Keratinocyte (primary cell): ENCODE measurements around the gene TTC38. TPM values are rescaled to one million over a fixed set of nuclear protein-coding genes. Genes with fewer than 3 reads are reported as not detected.

Source experiments
- DNase-seq: peaks from one replicate; pipeline ENCODE4 v3.0.0-alpha.2; 2011; ENCODE audit warnings: low read depth, missing footprints, low spot score
- FAIRE-seq: peaks from 2 replicates; lab custom pipeline; 2011; peaks lifted over from hg19 to GRCh38; lab: Jason Lieb, UNC
- H2AFZ ChIP-seq: 2 replicates; pipeline ENCODE4 v1.6.0; 2012; ENCODE audit warnings: low read length, control low read depth, inconsistent platforms; ENCODE audit not compliant: control insufficient read depth
- H3K27ac ChIP-seq: 2 replicates; pipeline ENCODE4 v1.5.1; 2011; ENCODE audit warnings: low read length; ENCODE audit not compliant: control insufficient read depth, insufficient read depth
- H3K27me3 ChIP-seq: 3 replicates; pipeline ENCODE4 v1.6.0; 2011; ENCODE audit warnings: low read length; ENCODE audit not compliant: control insufficient read depth, insufficient read depth; ENCODE audit errors: extremely low read depth
- H3K36me3 ChIP-seq, 2 experiments: 2 replicates in 1 of 2; 3 replicates in 1 of 2; pipeline ENCODE4 v1.5.1; 2011; ENCODE audit warnings: low read length in 2 of 2, mild to moderate bottlenecking in 1 of 2; ENCODE audit not compliant: control insufficient read depth in 2 of 2, insufficient read depth in 2 of 2; ENCODE audit errors: extremely low read depth in 1 of 2
- H3K4me1 ChIP-seq: 3 replicates; pipeline ENCODE4 v1.5.1; 2011; ENCODE audit warnings: low read length; ENCODE audit not compliant: control insufficient read depth, insufficient read depth; ENCODE audit errors: extremely low read depth
- H3K4me2 ChIP-seq: 3 replicates; pipeline ENCODE4 v1.6.0; 2011; ENCODE audit warnings: low read depth, low read length; ENCODE audit not compliant: control insufficient read depth, insufficient read depth; ENCODE audit errors: extremely low read depth
- H3K4me3 ChIP-seq, 3 experiments: fragments of 200-600 bp in 1 of 3; sonication (generic) in 1 of 3; 2 replicates in 2 of 3; 3 replicates in 1 of 3; pipeline ENCODE4 v1.5.1; 2011 to 2016; ENCODE audit warnings: low read length in 3 of 3, mild to moderate bottlenecking in 3 of 3, control low read depth in 2 of 3, inconsistent platforms in 1 of 3, low read depth in 1 of 3, mixed read lengths in 1 of 3, mixed run types in 1 of 3, moderate library complexity in 1 of 3; ENCODE audit not compliant: control insufficient read depth in 2 of 3, insufficient read depth in 2 of 3; ENCODE audit errors: extremely low read depth in 1 of 3
- H3K79me2 ChIP-seq: 2 replicates; pipeline ENCODE4 v1.6.0; 2012; ENCODE audit warnings: low read length; ENCODE audit not compliant: control insufficient read depth, insufficient read depth
- H3K9ac ChIP-seq: 3 replicates; pipeline ENCODE4 v1.6.0; 2011; ENCODE audit warnings: low read length; ENCODE audit not compliant: control insufficient read depth, insufficient read depth; ENCODE audit errors: extremely low read depth
- H3K9me1 ChIP-seq: 3 replicates; pipeline ENCODE4 v1.6.0; 2011; ENCODE audit warnings: low read length; ENCODE audit not compliant: control insufficient read depth, insufficient read depth; ENCODE audit errors: extremely low read depth
- H3K9me3 ChIP-seq: 2 replicates; pipeline ENCODE4 v1.5.1; 2012; ENCODE audit warnings: low read depth, low read length; ENCODE audit not compliant: control insufficient read depth
- H4K20me1 ChIP-seq: 3 replicates; pipeline ENCODE4 v1.6.0; 2011; ENCODE audit warnings: low read length; ENCODE audit not compliant: control insufficient read depth, insufficient read depth; ENCODE audit errors: extremely low read depth
- EZH2 ChIP-seq: IDR thresholded peaks from one replicate; pipeline ENCODE4 v1.6.1; 2012; ENCODE audit warnings: inconsistent platforms, mild to moderate bottlenecking, low read length, moderate library complexity
- dilution Hi-C: fragments of 300-500 bp; cut with MboI; formaldehyde crosslinking; loops from one replicate; pipeline ENCODE4 v1.7.0; 2020; ENCODE audit warnings: low sequenced_read_pairs; ENCODE audit not compliant: extremely low pct_ligation_motif_present
- polyA plus RNA-seq, 5 experiments: library from polyadenylated mRNA; depleted of rRNA in 3 of 5; stranded (reverse) in 3 of 5; stranded (forward) in 1 of 5; unstranded in 1 of 5; fragments of >200 nt; gene quantifications; 1 replicate in 1 of 5; 2 replicates in 3 of 5; 3 replicates in 1 of 5; pipeline versions ENCODE4 v1.2.1 to v1.2.3, GENCODE V29; 2011 to 2012; ENCODE audit warnings: missing spikeins in 2 of 5, low read depth in 1 of 5, low replicate concordance in 1 of 5
- TF ChIP-seq, protein P1 (sequence below), 3 experiments: IDR thresholded peaks in 1 of 3; conservative IDR thresholded peaks in 1 of 3; optimal IDR thresholded peaks in 1 of 3; 2 replicates in 2 of 3; 3 replicates in 1 of 3; pipeline versions ENCODE3 to v1.5.1; 2011; ENCODE audit warnings: low read length in 3 of 3, mild to moderate bottlenecking in 3 of 3, moderate library complexity in 2 of 3, control low read depth in 1 of 3, inconsistent platforms in 1 of 3; ENCODE audit not compliant: insufficient read depth in 2 of 3; ENCODE audit errors: extremely low read depth in 1 of 3

The TTC38 gene
- polyA plus RNA-seq, 1 donor (not counting 4 experiments of a cell fraction or from before 2014, with no cell fraction given): 11.4 TPM

DNA sequence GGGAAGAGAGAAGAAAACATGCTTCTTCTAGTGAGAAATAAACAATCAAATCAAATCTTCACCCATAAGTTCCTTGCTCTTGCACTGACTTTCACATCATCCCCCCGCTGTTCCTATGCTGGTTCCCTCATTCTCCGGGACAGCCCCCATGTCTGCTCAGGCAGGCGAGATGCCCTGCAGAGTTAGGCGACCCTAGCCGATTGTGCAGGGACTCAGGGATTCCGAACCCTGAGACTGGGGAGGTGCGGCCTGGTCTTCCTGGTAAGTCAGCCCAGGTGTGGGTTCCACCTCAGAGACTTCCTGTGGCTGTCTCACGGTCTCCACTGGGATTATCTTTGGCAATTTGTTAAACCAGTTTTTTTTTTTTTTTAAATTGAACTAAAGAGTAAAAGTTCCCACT, 6.6 kb downstream of the TTC38 start:
- no peak overlapping the region for H3K9ac ChIP-seq
- dilution Hi-C loops: no loop called here
- DNase-seq: no peak
- no peak overlapping the region for H3K27ac ChIP-seq
- no peaks in the 10 kb centered on the region for H3K79me2 ChIP-seq
- no peaks in the 10 kb centered on the region for H3K27me3 ChIP-seq
- H4K20me1 ChIP-seq: no peaks in the 10 kb centered on the region
- peaks cover 20 to 24% of the 10 kb centered on the region in 2 experiments for H3K36me3 ChIP-seq
- no peaks in the 10 kb centered on the region for H3K4me1 ChIP-seq
- TF ChIP-seq, protein P1, sequence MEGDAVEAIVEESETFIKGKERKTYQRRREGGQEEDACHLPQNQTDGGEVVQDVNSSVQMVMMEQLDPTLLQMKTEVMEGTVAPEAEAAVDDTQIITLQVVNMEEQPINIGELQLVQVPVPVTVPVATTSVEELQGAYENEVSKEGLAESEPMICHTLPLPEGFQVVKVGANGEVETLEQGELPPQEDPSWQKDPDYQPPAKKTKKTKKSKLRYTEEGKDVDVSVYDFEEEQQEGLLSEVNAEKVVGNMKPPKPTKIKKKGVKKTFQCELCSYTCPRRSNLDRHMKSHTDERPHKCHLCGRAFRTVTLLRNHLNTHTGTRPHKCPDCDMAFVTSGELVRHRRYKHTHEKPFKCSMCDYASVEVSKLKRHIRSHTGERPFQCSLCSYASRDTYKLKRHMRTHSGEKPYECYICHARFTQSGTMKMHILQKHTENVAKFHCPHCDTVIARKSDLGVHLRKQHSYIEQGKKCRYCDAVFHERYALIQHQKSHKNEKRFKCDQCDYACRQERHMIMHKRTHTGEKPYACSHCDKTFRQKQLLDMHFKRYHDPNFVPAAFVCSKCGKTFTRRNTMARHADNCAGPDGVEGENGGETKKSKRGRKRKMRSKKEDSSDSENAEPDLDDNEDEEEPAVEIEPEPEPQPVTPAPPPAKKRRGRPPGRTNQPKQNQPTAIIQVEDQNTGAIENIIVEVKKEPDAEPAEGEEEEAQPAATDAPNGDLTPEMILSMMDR (optimal IDR thresholded peaks at IDR 0.05 in 1 of 3, IDR thresholded peaks at IDR 0.05 in 1 of 3, conservative IDR thresholded peaks at IDR 0.05 in 1 of 3; ENCODE audit: extremely low read depth in 1 of 3, insufficient read depth in 2 of 3, low read length in 3 of 3): no peak
- TF ChIP-seq EZH2: no peak
- no peak overlapping the region for H3K4me3 ChIP-seq
- no peak for FAIRE-seq
- no peaks in the 10 kb centered on the region for H3K9me3 ChIP-seq
- H2AFZ ChIP-seq: no peak overlapping the region
- no peaks in the 10 kb centered on the region for H3K9me1 ChIP-seq
- no peak overlapping the region for H3K4me2 ChIP-seq

DNA sequence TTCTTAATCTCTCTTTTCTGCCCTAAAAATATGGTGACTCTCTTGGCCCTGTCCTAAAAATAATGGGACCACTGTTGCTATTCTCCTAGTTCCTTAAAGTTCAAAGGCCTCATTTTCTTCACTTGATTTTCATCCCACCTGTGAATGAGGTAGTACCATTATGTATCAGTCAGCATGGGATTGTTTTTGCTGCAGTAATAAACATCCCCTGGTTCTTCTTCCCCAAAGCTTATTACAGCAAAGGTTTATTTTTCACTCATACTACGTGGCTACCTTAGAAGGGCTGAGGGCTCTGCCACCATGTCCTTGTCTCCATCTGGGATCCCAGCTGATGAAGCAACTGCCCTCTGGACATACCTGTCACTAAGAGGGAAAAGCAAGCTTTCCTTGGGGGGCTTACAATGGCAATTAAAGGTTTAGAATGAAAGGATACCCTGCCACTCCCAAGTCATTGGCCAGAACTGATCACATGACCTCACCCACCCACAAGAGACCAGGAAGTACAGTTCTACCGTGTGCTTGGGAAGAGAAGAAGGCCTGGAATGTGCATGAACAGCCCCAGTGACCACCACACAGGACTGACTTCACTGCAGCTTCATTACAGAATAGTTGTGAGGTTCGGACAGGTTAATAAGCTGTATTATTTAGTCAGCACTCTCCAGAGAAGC, 7.8 kb downstream of the TTC38 start:
- Histone ChIP-seq H3K36me3 (peaks cover 24% of the 10 kb centered on the region in 2 experiments), H3K79me2 (no peaks in the 10 kb centered on the region), H3K27ac (no peak overlapping the region), H3K4me3 (no peak overlapping the region), H3K9me3 (no peaks in the 10 kb centered on the region), H3K9me1 (no peaks in the 10 kb centered on the region), H3K27me3 (no peaks in the 10 kb centered on the region), H3K4me1 (no peaks in the 10 kb centered on the region), H4K20me1 (no peaks in the 10 kb centered on the region), H2AFZ (no peak overlapping the region), H3K4me2 (no peak overlapping the region), H3K9ac (no peak overlapping the region)
- no peak for FAIRE-seq
- dilution Hi-C loops: no loop called here
- TF ChIP-seq EZH2: no peak
- TF ChIP-seq, protein P1 (optimal IDR thresholded peaks at IDR 0.05 in 1 of 3, IDR thresholded peaks at IDR 0.05 in 1 of 3, conservative IDR thresholded peaks at IDR 0.05 in 1 of 3; ENCODE audit: extremely low read depth in 1 of 3, insufficient read depth in 2 of 3, low read length in 3 of 3): no peak
- no peak for DNase-seq
